HPDE6-E6E7 (cell line): ENCODE measurements around the gene AKT1.
A peak's percentile ranks its signal among the peaks of the same experiment; 100 is the strongest.
"Not testable (repeated sequence)": the region's sequence is repeated elsewhere in the genome, so short reads cannot be mapped to it uniquely, and the experiment has no call there.

ENCODE experiments used
- DNase-seq: peaks from one replicate; pipeline ENCODE4 v3.0.0; 2011; ENCODE audit warnings: missing footprints; ENCODE audit errors: extremely low spot score

The AKT1 gene

GRCh38 chr14:104753528-104754212, 41.9 kb downstream of the AKT1 start:
- DNase-seq: no peak

- peak; percentile 100 for DNase-seq
Measured at GRCh38 chr14:104752735-104753527, 42.6 kb downstream of the AKT1 start, which contains the start of gene SIVA1. Gene SIVA1, plus strand, starts transcription at chr14:104753147. Its CDS starts 55 bp downstream, at chr14:104753202.

DNA sequence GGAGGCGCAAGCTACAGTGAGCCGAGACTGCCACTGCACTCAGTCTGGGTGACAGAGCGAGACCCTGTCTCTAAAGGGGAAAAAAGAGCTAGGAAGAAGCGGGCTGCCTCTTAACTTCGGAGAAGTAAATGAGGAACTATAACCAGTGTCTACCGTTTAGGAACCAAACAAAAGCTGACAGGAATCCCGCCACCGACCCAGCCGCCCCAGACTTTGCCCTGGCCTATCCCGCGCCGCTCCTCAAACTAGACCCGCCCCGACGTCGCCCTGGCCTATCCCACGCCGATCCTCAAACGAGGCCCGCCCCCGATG, 43.2 kb downstream of the AKT1 start:
- no peak for DNase-seq

DNA sequence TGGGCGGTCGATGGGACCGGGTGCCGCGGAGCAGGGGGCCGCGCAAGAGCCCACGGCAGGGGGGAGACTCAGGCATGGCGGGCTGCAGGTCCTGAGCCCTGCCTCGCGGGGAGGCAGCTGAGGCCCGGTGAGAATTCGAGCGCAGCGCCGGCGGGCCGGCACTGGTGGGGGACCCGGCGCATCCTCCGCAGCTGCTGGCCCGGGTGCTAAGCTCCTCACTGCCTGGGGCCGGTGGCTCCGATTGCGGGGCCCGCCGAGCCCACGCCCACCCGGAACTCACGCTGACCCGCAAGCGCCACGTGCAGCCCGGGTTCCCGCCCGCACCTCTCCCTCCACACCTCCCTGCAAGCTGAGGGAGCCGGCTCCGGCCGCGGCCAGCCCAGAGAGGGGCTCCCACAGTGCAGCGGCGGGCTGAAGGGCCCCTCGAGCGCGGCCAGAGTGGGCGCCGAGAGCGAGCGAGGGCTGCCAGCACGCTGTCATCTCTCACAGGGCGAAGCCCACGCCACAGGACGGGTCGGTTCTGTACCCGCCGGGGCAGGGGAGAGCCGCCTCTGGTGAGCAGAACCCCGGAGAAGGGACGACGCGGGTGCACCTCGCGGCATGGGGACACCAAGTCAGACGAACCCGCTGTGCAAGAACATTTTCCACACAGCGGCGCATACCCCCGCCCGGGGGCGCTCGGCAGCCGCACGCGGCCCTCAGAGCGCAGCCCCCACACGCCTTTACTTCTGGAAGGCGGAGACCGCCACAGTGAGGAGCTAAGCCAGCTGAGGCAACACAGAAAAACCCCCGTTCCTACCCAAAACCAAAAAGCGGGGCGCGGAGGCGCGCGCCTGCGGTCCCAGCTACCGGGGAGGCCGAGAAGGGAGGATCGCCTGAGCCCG, 43.8 kb downstream of the AKT1 start:
- no peak for DNase-seq

DNA sequence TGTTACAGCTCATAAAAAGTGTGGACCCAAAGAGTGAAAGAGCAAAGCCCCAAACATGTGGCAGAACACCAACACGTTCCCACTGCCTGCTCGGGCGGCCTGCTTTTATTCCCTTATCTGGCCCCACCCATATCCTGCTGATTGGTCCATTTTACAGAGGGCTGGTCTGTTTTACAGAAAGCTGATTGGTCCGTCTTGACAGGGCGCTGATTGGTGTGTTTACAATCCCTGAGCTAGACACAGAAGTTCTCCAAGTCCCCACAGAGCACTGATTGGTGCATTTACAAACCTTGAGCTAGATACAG, 44.8 kb downstream of the AKT1 start:
- DNase-seq: not testable (repeated sequence)

DNA sequence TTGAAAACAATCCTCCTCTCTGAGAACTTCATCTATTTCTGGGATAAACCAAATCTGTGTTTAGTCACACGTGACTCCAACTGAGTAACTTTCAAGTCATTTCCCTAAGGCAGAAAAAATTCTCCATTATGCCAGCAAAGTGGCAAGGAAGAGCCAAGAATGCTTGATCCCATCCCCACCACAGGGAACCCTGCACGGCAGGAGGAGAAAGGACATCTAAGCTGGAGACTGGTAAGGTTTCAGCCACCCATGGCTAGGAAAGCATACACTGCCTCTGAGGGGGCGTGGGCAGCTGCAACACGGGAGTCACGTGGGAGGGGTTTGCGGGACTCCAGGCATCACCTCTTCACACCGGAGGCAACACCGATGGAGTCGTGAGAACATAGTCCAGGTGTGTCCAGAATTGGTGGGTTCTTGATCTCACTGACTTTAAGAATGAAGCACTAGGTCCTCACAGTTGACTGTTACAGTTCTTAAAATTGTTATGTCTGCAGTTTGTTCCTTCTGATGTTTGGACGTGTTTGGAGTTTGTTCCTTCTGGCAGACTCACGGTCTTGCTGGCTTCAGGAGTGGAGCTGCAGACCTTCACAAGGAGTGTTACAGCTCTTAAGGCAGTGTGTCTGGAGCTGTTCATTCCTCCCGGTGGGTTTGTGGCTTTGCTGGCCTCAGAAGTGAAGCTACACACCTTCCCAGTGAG, 45.3 kb downstream of the AKT1 start:
- no peak for DNase-seq

DNA sequence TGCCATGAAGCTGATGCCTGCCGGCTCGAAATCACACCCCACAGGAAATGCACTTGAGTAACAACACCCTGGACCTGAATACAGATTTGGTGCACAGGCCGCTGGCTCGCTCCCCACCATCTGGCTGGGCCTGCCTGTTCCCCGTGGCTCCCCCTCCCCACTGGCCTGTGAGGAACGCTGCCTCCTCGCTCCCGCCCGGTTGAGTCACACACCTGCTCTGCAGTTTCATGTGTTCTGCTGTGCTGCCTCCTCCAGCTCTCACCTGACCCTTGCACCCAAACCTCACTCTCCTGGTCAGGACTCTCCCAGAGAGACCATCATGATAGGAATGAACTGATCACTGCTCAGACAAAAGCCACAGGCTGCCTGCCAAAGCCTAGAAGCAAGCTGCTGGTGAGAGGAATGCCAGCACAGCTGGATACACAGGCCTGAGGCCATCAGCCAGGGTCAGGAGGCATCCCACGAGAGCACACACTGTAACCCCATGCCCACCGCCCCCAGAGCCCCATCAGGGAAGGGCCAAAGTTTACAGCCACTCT, 46.4 kb downstream of the AKT1 start:
- DNase-seq: peak; percentile 79

- DNase-seq: no peak
Measured at GRCh38 chr14:104747876-104748275, 47.7 kb downstream of the AKT1 start.

DNA sequence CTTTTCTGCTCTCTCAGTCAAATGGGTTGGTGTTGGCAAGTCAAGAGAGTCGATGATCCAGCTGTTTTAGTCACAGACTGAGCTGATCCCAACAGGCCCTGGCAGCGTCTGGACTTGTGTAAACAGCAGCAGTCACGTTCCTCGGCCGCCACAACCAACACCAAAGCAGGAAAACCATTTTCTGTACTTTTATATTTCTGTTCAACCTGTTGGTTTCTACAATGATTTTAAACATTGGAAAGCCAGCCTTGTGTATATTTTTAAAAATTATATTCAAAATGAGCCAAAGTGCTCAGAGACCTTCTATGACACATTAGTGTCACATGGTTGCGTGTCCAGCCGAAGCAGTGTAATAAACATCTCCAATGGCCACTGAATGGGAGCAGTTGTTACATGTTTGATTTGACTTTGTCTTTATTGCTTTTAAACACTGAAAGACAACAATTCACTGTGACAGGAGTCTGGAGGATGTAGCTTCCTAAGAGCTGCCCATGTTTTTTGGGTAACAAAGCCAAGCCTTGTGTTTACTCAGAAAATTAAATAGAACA, 48.5 kb downstream of the AKT1 start:
- peak; percentile 65 for DNase-seq

- no peak for DNase-seq
Measured at GRCh38 chr14:104746071-104746545, 49.4 kb downstream of the AKT1 start.

GRCh38 chr14:104745431-104745830, 50.1 kb downstream of the AKT1 start:
- no peak for DNase-seq

DNA sequence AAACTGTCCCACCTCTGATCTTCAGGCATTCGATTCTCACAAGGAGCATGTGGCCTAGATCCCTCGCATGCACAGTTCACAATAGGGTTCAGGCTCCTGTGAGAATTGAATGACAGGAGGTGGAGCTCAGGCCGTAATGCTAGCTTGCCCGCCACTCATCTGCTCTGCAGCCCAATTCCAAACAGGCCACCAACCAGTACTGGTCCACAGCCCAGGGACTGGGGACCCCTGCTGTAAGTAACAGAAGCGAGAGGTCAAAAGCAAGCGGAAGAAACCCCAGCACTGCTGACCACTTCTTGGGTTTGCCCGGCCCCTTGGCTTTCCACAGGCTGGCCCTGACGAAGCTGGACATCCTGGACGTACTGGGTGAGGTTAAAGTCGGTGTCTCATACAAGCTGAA, 51.1 kb downstream of the AKT1 start:
- no peak for DNase-seq

DNA sequence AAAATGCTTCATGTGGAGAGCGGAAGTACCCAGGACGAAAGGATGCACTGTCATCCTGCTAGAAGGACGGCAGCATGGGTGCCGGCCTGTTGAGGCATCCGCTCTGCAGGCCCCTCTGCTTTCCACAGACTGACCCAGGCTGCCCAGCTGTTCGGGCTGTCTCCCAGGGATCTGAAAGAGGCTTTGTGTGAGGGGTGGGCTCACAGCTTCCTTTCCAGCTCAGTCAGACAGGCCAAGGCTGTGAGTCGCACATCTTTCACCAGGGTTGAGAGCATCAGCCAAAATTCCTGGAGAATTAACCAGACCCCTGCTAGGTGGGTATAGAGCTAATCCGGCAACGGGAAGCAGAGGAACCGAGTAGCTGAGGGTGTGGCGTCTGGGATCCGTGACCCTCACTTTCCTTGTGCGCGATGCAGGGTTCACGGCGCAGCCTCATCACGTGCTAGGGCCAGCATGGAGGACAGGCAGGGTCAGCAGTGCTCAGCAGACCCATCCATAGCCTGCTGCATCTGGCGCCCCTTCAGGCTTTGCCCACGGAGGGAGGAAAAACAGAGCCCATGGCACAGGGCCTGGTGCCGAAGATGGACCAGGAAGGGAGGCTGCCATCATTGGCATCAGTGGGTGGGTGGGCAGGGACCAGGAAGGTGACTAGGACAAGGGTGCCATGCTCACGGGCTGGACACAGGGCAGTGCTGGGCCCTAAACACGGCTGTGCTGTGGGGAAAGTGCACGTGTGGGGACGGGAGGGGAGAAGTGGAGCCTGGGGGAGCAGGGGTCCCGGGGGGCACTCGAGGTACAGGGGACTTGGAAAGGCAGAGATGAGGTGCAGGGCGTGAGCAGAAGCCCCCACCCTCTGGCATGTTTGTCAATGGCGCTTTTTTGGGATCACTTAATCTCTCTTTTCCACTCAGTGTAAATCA, 51.8 kb downstream of the AKT1 start:
- DNase-seq: no peak

DNA sequence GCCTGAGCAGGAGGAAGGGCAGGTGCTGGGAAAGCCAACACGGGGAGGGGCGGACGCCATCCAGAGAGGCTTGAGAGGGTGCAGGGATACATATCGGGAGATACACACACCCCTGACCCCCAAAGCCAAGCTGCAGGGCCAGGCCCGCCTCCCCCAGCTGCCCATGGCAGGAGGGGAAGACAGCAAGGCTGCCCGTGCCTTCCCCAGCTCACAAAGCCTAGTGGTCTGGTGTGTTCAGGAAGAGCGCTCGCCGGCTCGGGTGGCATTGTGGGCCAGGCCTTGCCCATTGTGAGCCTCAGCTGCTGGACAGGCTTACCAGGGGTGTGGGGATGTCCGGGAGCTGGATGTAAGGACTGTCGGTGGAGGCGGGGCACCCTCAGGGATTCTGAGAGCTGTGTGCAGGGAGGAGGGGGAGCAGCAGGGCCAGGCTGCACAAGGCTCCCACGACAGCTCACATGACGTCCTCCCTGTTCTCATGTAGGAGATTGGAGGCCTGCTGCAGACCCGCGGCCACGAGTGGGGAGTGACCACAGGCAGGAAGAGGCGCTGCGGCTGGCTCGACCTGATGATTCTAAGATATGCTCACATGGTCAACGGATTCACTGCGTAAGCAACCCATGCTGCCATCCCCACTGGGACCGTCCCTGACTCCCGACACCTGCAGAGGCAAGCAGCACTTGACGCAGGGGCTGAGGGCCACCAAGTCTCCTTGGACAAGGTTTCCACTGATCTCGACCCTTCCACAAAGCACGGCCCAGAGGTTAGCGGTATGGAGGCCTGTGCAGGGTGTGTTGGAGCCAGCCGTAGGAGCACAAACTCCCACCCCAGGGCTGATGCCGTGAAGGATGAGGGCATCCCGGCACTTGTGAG, 52.7 kb downstream of the AKT1 start:
- no peak for DNase-seq

- DNase-seq: no peak
Measured at GRCh38 chr14:104741803-104742251, 53.7 kb downstream of the AKT1 start.

DNA sequence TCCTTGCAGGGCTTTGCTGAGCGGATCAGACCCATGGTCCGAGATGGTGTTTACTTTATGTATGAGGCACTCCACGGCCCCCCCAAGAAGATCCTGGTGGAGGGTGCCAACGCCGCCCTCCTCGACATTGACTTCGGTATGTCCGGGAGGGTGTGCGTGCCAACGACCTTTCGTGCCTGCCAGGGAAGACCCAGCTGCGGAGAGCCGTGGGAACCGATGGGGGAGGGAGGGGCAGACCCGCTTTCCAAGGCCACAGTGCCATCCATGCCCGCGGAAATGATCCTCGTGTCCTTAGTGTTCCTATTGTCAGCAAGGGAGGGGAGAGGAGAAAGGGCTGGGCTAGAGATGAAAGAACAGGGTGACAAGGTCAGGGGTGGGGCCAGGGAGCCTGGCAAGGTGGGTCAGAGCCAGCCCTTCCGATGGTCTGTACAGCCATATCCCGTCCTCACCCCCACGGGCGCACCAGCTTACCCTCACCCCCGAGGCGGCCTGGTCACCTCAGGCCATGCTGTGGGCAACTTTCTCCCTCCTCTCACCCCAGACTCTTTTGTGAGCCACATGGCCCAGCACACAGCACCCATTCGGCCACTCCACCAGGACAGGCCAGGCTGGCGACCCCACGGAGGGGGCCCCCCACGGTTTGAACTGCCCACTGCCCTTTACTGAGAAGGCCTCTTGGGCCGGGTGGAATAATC, 54.3 kb downstream of the AKT1 start:
- DNase-seq: no peak

- DNase-seq: no peak
Measured at GRCh38 chr14:104739546-104740516, 55.7 kb downstream of the AKT1 start.
